Fibroblast of villous mesenchyme (primary cell): ENCODE results near the gene CYB561. TPM values are rescaled to one million over a fixed set of nuclear protein-coding genes. Genes with fewer than 3 reads are reported as not detected.

ENCODE experiments used
- DNase-seq: peaks from one replicate; pipeline ENCODE4 v3.0.0-alpha.2; 2010; ENCODE audit warnings: low read depth
- H3K4me3 ChIP-seq: 2 replicates; pipeline ENCODE4 v1.5.1; 2011; ENCODE audit warnings: low read depth, mild to moderate bottlenecking, low read length
- total RNA-seq: library from RNA; depleted of rRNA; stranded (reverse); fragments of >200 nt; gene quantifications from 2 replicates; pipeline ENCODE4 v1.2.3, GENCODE V29; 2012
- TF ChIP-seq, protein P1 (sequence below): IDR thresholded peaks from 2 replicates; pipeline ENCODE4 v1.5.1; 2012; ENCODE audit warnings: low read depth, mild to moderate bottlenecking, low read length; ENCODE audit not compliant: insufficient read depth

Gene CYB561
- total RNA-seq, 1 donor: 12.5 TPM

DNA sequence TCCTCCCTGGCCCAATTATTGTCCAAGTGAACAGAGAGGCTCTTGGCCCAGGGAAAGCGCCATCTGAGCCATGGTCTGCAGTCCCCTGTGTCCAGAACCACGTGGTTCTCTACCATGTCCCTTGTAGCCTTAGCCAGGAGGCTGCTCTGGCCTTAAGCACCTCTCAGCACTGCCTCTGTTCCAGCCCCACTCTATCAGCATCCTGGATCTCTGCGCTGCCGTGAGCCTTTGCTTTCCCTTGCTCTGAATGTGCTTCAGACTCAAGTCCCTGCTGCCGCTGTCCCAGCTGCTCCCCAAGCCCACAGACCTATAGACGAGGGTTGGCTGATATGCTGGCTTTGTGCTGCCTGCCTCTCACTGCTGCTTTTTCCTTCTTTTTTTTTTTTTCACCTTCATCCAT is 33.9 kb downstream of the CYB561 start:
- no peak for DNase-seq
- TF ChIP-seq, protein P1, sequence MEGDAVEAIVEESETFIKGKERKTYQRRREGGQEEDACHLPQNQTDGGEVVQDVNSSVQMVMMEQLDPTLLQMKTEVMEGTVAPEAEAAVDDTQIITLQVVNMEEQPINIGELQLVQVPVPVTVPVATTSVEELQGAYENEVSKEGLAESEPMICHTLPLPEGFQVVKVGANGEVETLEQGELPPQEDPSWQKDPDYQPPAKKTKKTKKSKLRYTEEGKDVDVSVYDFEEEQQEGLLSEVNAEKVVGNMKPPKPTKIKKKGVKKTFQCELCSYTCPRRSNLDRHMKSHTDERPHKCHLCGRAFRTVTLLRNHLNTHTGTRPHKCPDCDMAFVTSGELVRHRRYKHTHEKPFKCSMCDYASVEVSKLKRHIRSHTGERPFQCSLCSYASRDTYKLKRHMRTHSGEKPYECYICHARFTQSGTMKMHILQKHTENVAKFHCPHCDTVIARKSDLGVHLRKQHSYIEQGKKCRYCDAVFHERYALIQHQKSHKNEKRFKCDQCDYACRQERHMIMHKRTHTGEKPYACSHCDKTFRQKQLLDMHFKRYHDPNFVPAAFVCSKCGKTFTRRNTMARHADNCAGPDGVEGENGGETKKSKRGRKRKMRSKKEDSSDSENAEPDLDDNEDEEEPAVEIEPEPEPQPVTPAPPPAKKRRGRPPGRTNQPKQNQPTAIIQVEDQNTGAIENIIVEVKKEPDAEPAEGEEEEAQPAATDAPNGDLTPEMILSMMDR: no peak
- no peak overlapping the region for H3K4me3 ChIP-seq

DNA sequence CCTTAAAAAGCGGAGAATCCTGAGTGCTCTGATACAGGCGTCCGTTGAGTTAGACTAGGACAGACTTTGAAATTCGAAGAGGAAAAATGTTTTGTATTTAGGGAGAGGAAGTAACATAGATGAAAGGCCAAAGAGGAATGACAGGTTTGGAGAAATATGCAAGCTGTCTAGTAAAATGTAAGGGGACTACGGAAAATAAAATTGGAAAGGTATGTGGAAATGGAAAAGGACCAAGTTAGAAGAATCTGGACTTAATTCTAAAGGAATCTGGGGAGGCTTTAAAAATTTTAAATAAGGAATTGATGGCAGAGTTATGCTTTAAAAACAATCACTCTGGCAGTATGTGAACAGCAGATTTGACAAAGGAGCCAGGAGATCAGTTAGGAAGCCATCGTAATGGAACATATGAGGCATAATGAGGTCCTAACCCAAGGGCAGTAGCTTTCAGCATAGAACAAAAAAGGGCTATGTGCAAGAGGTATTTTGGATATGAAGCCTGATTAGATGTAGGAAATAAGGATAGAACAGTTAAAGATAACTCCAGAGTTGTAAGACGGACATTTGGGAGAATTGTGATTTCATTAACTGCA is 38.3 kb downstream of the CYB561 start:
- DNase-seq: no peak
- TF ChIP-seq, protein P1: no peak
- H3K4me3 ChIP-seq: no peak overlapping the region

DNA sequence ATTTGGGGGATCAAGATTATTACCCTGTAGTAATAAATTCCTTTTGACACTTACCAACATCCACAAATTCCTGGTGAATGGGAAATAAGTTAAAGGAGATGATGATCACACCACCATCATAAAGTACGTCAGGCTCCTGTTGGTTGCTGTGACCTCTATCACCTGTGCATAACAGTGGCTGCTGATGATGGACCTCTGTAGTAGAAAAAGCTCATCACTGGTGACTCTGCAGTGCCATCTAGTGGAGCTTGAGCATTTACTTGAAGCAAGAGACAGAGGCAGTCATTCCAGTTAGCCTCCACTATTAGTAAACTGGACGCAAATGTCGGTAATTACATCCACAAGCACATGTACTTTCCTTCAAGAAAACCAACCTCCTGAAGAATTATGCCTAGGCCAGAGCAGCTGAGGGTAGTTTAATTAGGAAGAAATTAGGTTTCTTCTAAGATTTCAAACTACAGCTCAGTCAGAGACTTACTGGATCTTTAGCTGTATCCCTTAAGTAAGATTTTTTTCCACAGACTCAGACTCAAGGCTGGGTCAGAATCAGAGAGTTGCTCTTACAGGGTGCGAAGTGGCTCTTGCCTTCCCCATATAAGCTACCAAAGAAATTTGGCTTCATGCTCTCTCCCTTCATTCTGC is 39.3 kb downstream of the CYB561 start:
- TF ChIP-seq, protein P1: peak; percentile 85
- no peak overlapping the region for H3K4me3 ChIP-seq
- DNase-seq: peak; percentile 91

DNA sequence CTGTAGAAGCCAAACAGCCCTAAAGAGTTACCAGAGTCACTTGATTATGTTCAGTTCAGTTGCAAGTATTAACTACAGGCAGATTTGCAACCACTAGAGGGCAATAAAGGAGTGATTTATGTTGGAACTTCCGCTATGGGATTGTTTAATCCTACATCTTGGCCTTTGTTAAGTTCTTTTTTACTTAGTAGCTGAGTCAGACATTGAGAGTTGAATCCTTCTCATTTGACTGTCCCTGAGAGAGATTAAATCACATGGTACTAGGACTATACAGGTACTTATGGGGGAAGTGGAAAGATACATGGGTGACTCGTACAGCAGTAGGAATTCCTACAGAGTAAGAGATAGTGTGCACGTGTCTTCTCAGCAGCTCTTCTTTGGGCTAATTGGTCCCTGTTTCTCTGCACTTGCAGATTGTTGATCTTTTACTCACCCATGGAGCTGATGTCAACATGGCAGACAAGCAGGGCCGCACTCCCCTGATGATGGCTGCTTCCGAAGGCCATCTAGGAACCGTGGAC is 40.3 kb downstream of the CYB561 start:
- peak; percentile 88 for DNase-seq
- TF ChIP-seq, protein P1: peak; percentile 67
- H3K4me3 ChIP-seq: no peak overlapping the region

DNA sequence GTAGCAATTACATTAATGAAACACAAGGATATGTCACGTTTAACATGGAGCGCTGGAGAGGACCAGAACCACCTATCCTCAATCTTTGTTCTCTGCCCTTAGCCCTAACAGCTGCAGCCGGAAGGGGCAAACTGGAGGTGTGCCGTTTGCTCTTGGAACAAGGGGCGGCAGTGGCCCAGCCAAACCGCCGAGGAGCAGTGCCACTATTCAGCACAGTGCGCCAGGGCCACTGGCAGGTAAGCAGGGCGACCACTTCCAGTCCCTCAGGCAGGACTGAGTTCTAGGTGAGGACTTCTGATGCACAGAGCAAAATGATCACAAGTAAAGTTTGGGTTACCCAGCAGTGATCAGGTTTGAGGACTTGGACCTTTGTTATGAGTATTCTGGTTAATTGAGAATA is 41.1 kb downstream of the CYB561 start:
- TF ChIP-seq, protein P1: no peak
- H3K4me3 ChIP-seq: no peak overlapping the region
- DNase-seq: no peak

DNA sequence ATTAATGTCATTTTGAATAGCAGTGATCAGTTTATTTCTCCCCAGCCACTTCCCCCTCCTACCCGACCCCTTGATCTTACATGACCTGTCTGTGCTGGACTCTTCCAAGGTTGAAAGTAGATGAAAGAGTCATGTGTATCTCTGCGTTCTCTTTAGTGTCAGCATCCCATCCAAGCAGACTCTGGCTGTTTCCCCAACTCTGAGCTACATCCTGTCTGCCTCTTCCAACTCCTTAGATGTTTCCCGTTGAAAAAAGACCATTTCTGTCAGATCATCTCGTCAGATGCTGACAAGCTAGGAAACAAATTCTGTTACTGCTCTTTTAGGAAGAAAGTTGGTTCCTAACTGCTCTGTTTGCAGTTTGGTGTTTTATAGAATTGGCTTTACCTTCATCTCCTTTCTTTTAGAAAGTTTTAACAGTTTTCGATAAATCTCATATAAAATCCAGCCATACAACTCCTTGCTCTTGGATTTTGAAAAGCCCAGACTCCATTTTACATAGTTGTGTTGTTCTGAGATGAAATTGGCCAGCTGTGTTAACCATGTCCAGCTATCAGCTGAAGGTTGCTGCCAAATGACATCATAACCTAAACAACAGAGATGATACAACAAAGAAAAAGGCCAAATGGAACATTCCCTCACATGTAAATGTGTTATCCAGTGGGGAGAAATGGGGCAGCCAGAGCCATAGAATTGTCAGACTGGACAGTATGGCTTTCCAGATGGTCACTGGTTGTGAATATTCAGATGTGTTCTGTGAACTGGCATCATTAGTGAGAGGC is 43.5 kb downstream of the CYB561 start:
- peak; percentile 50 for DNase-seq
- TF ChIP-seq, protein P1: no peak
- H3K4me3 ChIP-seq: no peak overlapping the region
